GM21360 (cell line): ENCODE data around the gene PRKAA1.
A peak's percentile ranks its signal among the peaks of the same experiment; 100 is the strongest.

ENCODE experiments used
- ATAC-seq: cut with Tn5 transposase; IDR thresholded peaks from one replicate; pipeline ENCODE4 v1.9.1; 2021; ENCODE audit warnings: mild to moderate bottlenecking, moderate library complexity; ENCODE audit not compliant: unreplicated experiment

The PRKAA1 gene

GRCh38 chr5:40781843-40782409 is 16.2 kb downstream of the PRKAA1 start:
- no peak for ATAC-seq

GRCh38 chr5:40780858-40781257 is 17.3 kb downstream of the PRKAA1 start:
- no peak for ATAC-seq

GRCh38 chr5:40780199-40780598 is 18.0 kb downstream of the PRKAA1 start:
- no peak for ATAC-seq

- no peak for ATAC-seq
These were observed 18.6 kb downstream of the PRKAA1 start for GRCh38 chr5:40779561-40779960.

- ATAC-seq: no peak
These were observed 20.0 kb downstream of the PRKAA1 start for GRCh38 chr5:40778133-40778532.

GRCh38 chr5:40776658-40776977 is 21.6 kb downstream of the PRKAA1 start:
- ATAC-seq: no peak

- no peak for ATAC-seq
These were observed 22.1 kb downstream of the PRKAA1 start for GRCh38 chr5:40775846-40776657.

- ATAC-seq: no peak
These were observed 22.9 kb downstream of the PRKAA1 start for GRCh38 chr5:40775085-40775845.

- ATAC-seq: no peak
These were observed 23.6 kb downstream of the PRKAA1 start for GRCh38 chr5:40774623-40775022.

GRCh38 chr5:40770764-40771163 is 27.4 kb downstream of the PRKAA1 start:
- ATAC-seq: no peak

- ATAC-seq: no peak
These were observed 35.5 kb downstream of the PRKAA1 start for GRCh38 chr5:40762705-40763104.

- no peak for ATAC-seq
These were observed 40.8 kb downstream of the PRKAA1 start for GRCh38 chr5:40757400-40757799.

- peak; percentile 86 for ATAC-seq
These were observed 42.5 kb downstream of the PRKAA1 start, which contains the start of gene TTC33 for GRCh38 chr5:40755407-40756365. TTC33 (minus strand) TSS chr5:40755961; CDS start chr5:40747018, 8,943 bp downstream.

- ATAC-seq: peak; percentile 78
These were observed 43.1 kb downstream of the PRKAA1 start for GRCh38 chr5:40755093-40755406.

GRCh38 chr5:40754381-40755092 is 43.6 kb downstream of the PRKAA1 start:
- peak; percentile 21 for ATAC-seq

- ATAC-seq: no peak
These were observed 51.5 kb downstream of the PRKAA1 start for GRCh38 chr5:40746703-40747102.

GRCh38 chr5:40743771-40744170 is 54.4 kb downstream of the PRKAA1 start:
- no peak for ATAC-seq

- ATAC-seq: no peak
These were observed 59.7 kb downstream of the PRKAA1 start for GRCh38 chr5:40738502-40738901.

- no peak for ATAC-seq
These were observed 61.9 kb downstream of the PRKAA1 start for GRCh38 chr5:40736103-40736875.
